Measurements from ENCODE around the gene PKDCC. TPM values are rescaled to one million over a fixed set of nuclear protein-coding genes. Genes with fewer than 3 reads are reported as not detected.
A peak's percentile ranks its signal among the peaks of the same experiment; 100 is the strongest.

The PKDCC gene
- total and polyA plus RNA-seq, 10 donors, result 19.8 to 81.9 (median 44.4) TPM

- Histone ChIP-seq H3K9me3 (no peaks in the 10 kb centered on the region), H3K4me3 (no peak overlapping the region), H3K27ac (peak overlapping the region in 3 of 8 donors; percentile 3 to 38 (median 19)), H3K27me3 (replicated peaks in 1 of 7) (peaks cover 0 to 4% (median 0%) of the 10 kb centered on the region in 7 donors), H3K36me3 (peaks cover 0 to 40% (median 0%) of the 10 kb centered on the region in 6 donors), H3K4me1 (peaks cover 0 to 33% (median 9%) of the 10 kb centered on the region in 6 donors)
- peak; percentile 56 for DNase-seq
- no peak for TF ChIP-seq POLR2A (IDR thresholded peaks at IDR 0.05)
- no peak for TF ChIP-seq CTCF (IDR thresholded peaks at IDR 0.05 in 8 of 11, conservative IDR thresholded peaks at IDR 0.05 in 3 of 11)
- no peak for TF ChIP-seq POLR2AphosphoS5 (IDR thresholded peaks at IDR 0.05)
- intact Hi-C loops (cut with DNase I; ENCODE audit: low total_unique reads), result no loop called here
- WGBS, 5 donors, result 80 to 86% (median 85%) methylated on average over 7 to 8 of the region's 8 CpGs
Measured at GRCh38 chr2:42057159-42057901, 9.5 kb downstream of the PKDCC start.

- no peak overlapping the region for H3K4me3 ChIP-seq
- no peak overlapping the region for H3K27ac ChIP-seq
- intact Hi-C loops (cut with DNase I; ENCODE audit: low total_unique reads), result no loop called here
- 81 to 94% (median 87%) methylated on average over 7 to 10 of the region's 10 CpGs for WGBS, 5 donors
- DNase-seq, result peak; percentile 63
- no peak for TF ChIP-seq POLR2AphosphoS5 (IDR thresholded peaks at IDR 0.05)
- no peak for TF ChIP-seq CTCF (IDR thresholded peaks at IDR 0.05 in 8 of 11, conservative IDR thresholded peaks at IDR 0.05 in 3 of 11)
- no peak for TF ChIP-seq POLR2A (IDR thresholded peaks at IDR 0.05)
- peaks cover 0 to 31% (median 9%) of the 10 kb centered on the region in 6 donors for H3K4me1 ChIP-seq
- H3K27me3 ChIP-seq (replicated peaks in 1 of 7), result peaks cover 0 to 4% (median 0%) of the 10 kb centered on the region in 7 donors
- H3K36me3 ChIP-seq, result peaks cover 0 to 40% (median 0%) of the 10 kb centered on the region in 6 donors
- H3K9me3 ChIP-seq, result no peaks in the 10 kb centered on the region
Measured at GRCh38 chr2:42057902-42058450, 10.2 kb downstream of the PKDCC start.

DNA sequence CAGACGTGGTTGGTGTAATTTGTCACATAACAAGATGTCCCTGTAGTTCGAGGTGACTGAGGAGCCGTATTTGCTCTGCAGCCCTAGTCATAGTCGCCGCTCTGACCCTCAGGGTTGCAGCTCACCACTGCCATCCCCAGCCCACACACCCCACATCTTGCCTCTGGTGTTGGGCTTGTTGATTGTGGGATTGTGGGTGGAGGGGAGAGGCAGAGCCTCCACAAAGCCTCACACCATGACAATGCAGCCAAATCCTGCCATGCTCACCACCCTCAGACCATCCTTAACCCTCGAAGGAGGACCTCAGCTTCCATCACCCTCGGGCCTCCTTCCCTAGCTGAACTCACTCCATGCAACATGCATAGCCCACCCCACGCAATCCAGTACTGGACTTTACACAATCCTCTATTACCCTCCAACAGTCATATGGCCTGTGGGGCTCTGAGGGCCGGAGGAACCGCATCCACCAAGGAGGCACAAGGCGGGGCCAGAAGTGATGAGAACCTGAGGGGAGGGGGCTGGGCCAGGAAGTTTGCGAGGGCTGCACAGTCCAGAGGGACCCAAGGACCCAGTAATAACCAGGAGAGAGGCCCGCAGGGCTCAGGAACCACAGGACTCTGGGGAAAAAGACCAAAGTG lies 11.6 kb downstream of the PKDCC start:
- WGBS, 5 donors, result 82 to 88% (median 84%) methylated on average over 13 of the region's 13 CpGs

More for the DNA sequence above, 11.6 kb downstream of the PKDCC start:
- peak; percentile 59 for DNase-seq
- peak in 2 of 3 donors; percentile 5 to 10 for TF ChIP-seq POLR2AphosphoS5 (IDR thresholded peaks at IDR 0.05)
- no peak for TF ChIP-seq CTCF (IDR thresholded peaks at IDR 0.05 in 8 of 11, conservative IDR thresholded peaks at IDR 0.05 in 3 of 11)
- H3K36me3 ChIP-seq, result peaks cover 0 to 40% (median 0%) of the 10 kb centered on the region in 6 donors
- peaks cover 0 to 3% (median 0%) of the 10 kb centered on the region in 7 donors for H3K27me3 ChIP-seq (replicated peaks in 1 of 7)
- peak overlapping the region in 4 of 8 donors; percentile 28 to 46 (median 40) for H3K27ac ChIP-seq
- no peaks in the 10 kb centered on the region for H3K9me3 ChIP-seq
- intact Hi-C loops (cut with DNase I; ENCODE audit: low total_unique reads), result no loop called here
- H3K4me1 ChIP-seq, result peaks cover 0 to 23% (median 5%) of the 10 kb centered on the region in 6 donors
- no peak overlapping the region for H3K4me3 ChIP-seq
